Esophagus muscularis mucosa (tissue), 4 donors: ENCODE measurements around the gene RFFL.

ENCODE experiments used
- CTCF ChIP-seq, 3 experiments: fragments of 200-600 bp in 2 of 3; fragments of 450-650 bp in 1 of 3; sonication (generic) in 2 of 3; IDR thresholded peaks; one replicate each; pipeline ENCODE4 v1.5.1; 2017 to 2019; ENCODE audit warnings: antibody characterized with exemption in 3 of 3, mild to moderate bottlenecking in 2 of 3, moderate library complexity in 1 of 3
- EP300 ChIP-seq: sonication (generic); formaldehyde crosslinking; IDR thresholded peaks from one replicate; pipeline ENCODE4 v1.6.1; 2017; ENCODE audit warnings: antibody characterized with exemption
- POLR2AphosphoS5 ChIP-seq, 2 donors: sonication (generic); formaldehyde crosslinking; IDR thresholded peaks; one replicate each; pipeline ENCODE4 v1.6.1; 2017; ENCODE audit warnings: antibody characterized with exemption in 2 of 2

GRCh38 chr17:35050170-35050569 lies 13.3 kb downstream of the RFFL start:
- no peak for TF ChIP-seq CTCF (IDR thresholded peaks at IDR 0.05)
- TF ChIP-seq POLR2AphosphoS5 (IDR thresholded peaks at IDR 0.05) = no peak
- no peak for TF ChIP-seq EP300
